ENCODE data around the gene KIF5A.
"Not testable (repeated sequence)": the region's sequence is repeated elsewhere in the genome, so short reads cannot be mapped to it uniquely, and the experiment has no call there.

Gene KIF5A

GRCh38 chr12:57584050-57584449, 34.2 kb downstream of the KIF5A start:
- no peak for DNase-seq (ENCODE audit: low read depth)

GRCh38 chr12:57584690-57585089, 34.8 kb downstream of the KIF5A start:
- no peak for DNase-seq (ENCODE audit: low read depth)

GRCh38 chr12:57585156-57585555, 35.3 kb downstream of the KIF5A start:
- DNase-seq (ENCODE audit: low read depth) = no peak

GRCh38 chr12:57586128-57586527, 36.3 kb downstream of the KIF5A start:
- no peak for DNase-seq (ENCODE audit: low read depth)

- no peak for DNase-seq (ENCODE audit: low read depth)
Observed at GRCh38 chr12:57586832-57587429, 37.1 kb downstream of the KIF5A start.

- not testable (repeated sequence) for DNase-seq (ENCODE audit: low read depth)
Observed at GRCh38 chr12:57588951-57589610, 39.2 kb downstream of the KIF5A start.

- no peak for DNase-seq (ENCODE audit: low read depth)
Observed at GRCh38 chr12:57590479-57590863, 40.6 kb downstream of the KIF5A start.

GRCh38 chr12:57590864-57591781, 41.3 kb downstream of the KIF5A start, which contains the start of gene PIP4K2C:
Gene PIP4K2C, plus strand, starts transcription at chr12:57591192. Its CDS starts 98 bp downstream, at chr12:57591290.
- peak; percentile 56 for DNase-seq (ENCODE audit: low read depth)

GRCh38 chr12:57591782-57592325, 42.0 kb downstream of the KIF5A start:
- no peak for DNase-seq (ENCODE audit: low read depth)

- DNase-seq (ENCODE audit: low read depth) = no peak
Observed at GRCh38 chr12:57592551-57593165, 42.8 kb downstream of the KIF5A start.

- no peak for DNase-seq (ENCODE audit: low read depth)
Observed at GRCh38 chr12:57593187-57593586, 43.3 kb downstream of the KIF5A start.

- no peak for DNase-seq (ENCODE audit: low read depth)
Observed at GRCh38 chr12:57600395-57600794, 50.6 kb downstream of the KIF5A start.

- no peak for DNase-seq (ENCODE audit: low read depth)
Observed at GRCh38 chr12:57602544-57602943, 52.7 kb downstream of the KIF5A start.

GRCh38 chr12:57603324-57603723, 53.5 kb downstream of the KIF5A start:
- DNase-seq (ENCODE audit: low read depth) = no peak

- no peak for DNase-seq (ENCODE audit: low read depth)
Observed at GRCh38 chr12:57603815-57604453, 54.1 kb downstream of the KIF5A start.

- DNase-seq (ENCODE audit: low read depth) = no peak
Observed at GRCh38 chr12:57604454-57604991, 54.7 kb downstream of the KIF5A start, which contains the start of gene DTX3. Gene DTX3, plus strand, starts transcription at chr12:57604824. Its CDS starts 1,694 bp downstream, at chr12:57606518.

GRCh38 chr12:57604992-57605810, 55.4 kb downstream of the KIF5A start:
- DNase-seq (ENCODE audit: low read depth) = no peak

GRCh38 chr12:57605811-57606311, 56.0 kb downstream of the KIF5A start:
- DNase-seq (ENCODE audit: low read depth) = no peak

GRCh38 chr12:57606399-57606798, 56.6 kb downstream of the KIF5A start:
- no peak for DNase-seq (ENCODE audit: low read depth)

- DNase-seq (ENCODE audit: low read depth) = no peak
Observed at GRCh38 chr12:57606821-57607220, 57.0 kb downstream of the KIF5A start.

Data from stimulated activated CD8-positive, alpha-beta memory T cell treated with anti-CD3 and anti-CD28 coated beads, Interleukin-15, amount 100 ng/mL, for 24 hours (primary cell).